Measurements from ENCODE around the gene PSTPIP2. TPM values are rescaled to one million over a fixed set of nuclear protein-coding genes. Genes with fewer than 3 reads are reported as not detected.
"Not testable (repeated sequence)": the region's sequence is repeated elsewhere in the genome, so short reads cannot be mapped to it uniquely, and the experiment has no call there.

Gene PSTPIP2
- polyA plus RNA-seq, 3 donors = 2.2 to 5.1 (median 2.9) TPM

DNA sequence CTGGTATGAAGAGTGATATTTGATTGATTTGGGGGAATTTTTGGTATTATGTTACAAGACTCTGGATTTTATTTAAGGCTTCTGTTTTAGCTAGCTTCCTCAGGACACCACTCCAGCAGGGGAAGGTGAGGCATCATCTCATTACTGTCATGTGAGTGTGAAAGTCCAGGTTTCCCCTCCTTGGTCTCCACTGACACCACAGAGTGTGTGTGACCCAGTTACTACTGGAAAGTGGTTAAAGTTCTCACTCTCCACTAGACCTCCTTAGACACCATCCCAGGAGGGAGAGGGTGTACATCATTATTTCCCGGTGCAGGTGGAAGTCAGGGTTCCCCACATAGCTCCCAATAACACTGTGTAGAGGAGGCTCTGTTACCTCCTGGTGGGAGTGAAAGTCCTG is 69.1 kb downstream of the PSTPIP2 start:
- WGBS, 3 donors = 91 to 98% (median 93%) methylated on average over 1 of the region's 1 CpG
- no peak overlapping the region for H3K27ac ChIP-seq (ENCODE audit: low read depth, low read length)

DNA sequence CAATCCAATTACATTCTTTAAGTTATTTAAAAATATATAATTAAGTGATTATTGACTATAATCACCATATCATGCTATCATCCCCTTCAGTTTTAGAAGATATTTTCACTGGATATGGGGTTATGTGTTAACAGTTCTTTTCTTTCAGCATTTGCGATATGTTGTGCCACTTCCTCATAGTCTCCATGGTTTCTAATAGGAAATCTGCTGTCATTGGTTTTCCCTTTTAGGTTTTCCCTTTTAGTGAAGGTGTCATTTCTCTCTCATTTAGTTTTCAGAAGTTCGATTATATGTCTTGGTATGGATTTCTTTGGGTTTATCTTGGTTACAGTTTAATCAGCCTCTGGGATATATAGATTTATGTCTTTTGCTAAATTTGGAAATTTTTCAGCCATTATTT is 70.2 kb downstream of the PSTPIP2 start:
- 78 to 91% (median 83%) methylated on average over 2 of the region's 2 CpGs for WGBS, 3 donors
- no peak overlapping the region for H3K27ac ChIP-seq (ENCODE audit: low read depth, low read length)

DNA sequence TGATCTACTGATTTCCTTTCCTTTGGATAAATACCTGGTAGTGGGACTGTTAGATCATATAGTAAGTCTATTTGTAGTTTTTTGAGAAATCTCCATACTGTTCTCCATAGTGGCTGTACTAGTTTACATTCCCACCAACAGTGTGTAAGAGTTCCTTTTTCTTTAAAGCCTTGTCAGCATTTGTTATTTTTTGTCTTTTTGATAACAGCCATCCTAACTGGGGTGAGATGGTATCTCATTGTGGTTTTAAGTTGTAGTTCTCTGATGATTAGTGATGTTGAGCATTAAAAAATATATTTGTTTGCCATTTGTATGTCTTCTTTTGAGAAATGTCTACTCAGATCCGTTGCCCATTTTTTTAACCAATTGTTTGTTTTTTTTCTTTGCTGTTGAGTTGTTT is 71.0 kb downstream of the PSTPIP2 start:
- H3K27ac ChIP-seq (ENCODE audit: low read depth, low read length) = no peak overlapping the region
- WGBS, 3 donors = 67 to 82% (median 68%) methylated on average over 1 of the region's 1 CpG

DNA sequence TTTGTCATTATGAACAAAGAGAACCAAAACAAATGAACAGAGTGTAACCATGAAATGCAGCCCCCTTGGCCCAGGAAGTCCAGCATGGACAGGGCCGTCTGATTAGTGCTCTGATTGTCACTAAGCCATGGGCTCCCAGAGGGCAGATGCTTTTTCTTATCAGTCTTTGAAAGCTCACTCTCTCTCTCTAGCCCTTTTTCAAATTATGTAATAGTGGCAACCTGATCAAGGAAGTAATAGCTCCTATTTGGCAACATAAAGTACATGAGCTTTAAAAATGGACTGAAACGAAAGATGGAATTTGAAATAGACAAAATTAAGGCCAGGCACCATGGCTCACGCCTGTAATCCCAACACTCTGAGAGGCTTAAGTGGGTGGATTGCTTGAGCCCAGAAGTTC is 72.5 kb downstream of the PSTPIP2 start:
- WGBS, 3 donors = 67 to 80% (median 70%) methylated on average over 3 of the region's 3 CpGs

DNA sequence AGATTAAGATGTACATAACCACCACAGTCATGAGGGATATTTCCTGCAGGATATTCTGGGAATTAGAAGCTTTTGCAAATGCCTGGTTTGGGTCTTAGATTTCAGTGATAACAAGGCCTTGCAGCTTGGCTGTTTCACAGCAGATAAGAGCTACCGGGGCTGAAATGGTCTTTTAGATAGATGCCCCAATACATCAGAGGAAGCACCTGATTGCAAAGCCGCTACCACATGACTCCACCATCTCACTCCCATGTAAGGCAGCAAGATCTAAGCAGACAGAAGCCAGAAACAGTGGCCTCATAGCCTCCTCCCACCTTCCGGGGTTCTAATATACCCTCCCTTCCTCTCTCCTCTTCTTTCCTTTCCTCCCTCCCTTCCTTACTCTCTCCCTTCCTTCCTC is 73.8 kb downstream of the PSTPIP2 start:
- no peak overlapping the region for H3K27ac ChIP-seq (ENCODE audit: low read depth, low read length)
- WGBS, 3 donors = 36 to 64% (median 44%) methylated on average over 3 of the region's 3 CpGs

More for the DNA sequence above, 72.5 kb downstream of the PSTPIP2 start:
- H3K27ac ChIP-seq (ENCODE audit: low read depth, low read length) = no peak overlapping the region

DNA sequence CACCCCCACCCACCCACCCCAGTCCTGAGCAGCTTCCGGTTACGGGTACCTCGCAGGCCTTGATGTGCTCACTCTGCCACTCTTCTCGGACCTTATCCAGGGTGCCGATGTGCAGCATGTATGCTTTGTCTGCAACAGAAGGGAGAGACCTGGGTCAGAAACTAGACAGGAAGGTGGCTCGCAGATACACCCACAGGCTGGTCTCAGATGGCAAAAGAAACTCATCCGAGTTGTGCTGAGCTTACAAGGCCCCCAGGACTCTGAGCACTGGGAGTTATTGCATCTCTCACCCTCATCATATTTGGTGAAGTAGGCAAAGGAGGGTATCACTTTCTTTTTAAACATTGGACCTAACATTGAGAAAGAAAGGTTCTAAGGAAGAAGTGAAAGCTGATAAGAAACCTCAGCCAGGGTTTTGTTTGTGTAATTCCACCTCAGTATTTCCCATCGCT is 74.3 kb downstream of the PSTPIP2 start:
- 51 to 77% (median 62%) methylated on average over 8 of the region's 8 CpGs for WGBS, 3 donors
- no peak overlapping the region for H3K27ac ChIP-seq (ENCODE audit: low read depth, low read length)

DNA sequence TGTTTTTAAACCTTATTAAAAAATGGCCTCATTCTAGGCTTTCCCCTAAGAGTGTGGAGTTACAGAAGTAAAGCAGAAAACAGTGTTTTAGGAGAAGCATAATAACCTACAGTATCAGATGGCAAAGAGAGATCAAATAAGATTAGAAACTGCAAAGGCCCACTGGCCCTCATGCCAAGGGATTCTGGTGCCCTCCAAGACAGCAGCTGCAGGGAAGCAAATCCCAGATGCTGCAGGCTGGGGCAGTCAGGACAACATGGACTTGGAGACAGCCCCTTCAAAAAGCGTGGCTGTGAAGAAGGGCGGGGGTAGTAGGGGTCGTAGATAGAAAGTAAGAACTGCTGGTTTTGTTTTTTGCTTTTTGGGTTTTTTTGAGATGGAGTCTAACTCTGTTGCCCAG is 76.6 kb downstream of the PSTPIP2 start:
- no peak overlapping the region for H3K27ac ChIP-seq (ENCODE audit: low read depth, low read length)
- 84 to 97% (median 93%) methylated on average over 3 of the region's 3 CpGs for WGBS, 3 donors

DNA sequence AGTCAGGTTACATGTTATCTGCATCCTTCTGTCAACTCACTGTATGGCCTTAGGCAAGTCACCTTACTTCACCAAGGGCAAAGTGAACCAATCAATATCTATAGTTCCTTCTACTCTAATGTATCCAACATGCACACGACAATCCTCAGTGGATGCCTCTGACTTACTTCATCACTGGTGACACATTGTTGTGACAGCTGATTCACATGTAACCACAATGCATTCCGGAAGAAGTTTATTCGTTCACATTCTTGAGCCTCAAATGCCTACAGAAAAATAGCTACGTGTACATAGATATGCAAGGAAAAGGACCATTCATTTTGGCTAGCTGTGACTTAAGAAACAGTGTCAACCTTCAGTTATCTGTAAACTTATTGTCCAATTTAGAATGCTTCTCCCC is 78.6 kb downstream of the PSTPIP2 start:
- WGBS, 3 donors = 80 to 84% (median 82%) methylated on average over 4 of the region's 4 CpGs
- no peak overlapping the region for H3K27ac ChIP-seq (ENCODE audit: low read depth, low read length)

DNA sequence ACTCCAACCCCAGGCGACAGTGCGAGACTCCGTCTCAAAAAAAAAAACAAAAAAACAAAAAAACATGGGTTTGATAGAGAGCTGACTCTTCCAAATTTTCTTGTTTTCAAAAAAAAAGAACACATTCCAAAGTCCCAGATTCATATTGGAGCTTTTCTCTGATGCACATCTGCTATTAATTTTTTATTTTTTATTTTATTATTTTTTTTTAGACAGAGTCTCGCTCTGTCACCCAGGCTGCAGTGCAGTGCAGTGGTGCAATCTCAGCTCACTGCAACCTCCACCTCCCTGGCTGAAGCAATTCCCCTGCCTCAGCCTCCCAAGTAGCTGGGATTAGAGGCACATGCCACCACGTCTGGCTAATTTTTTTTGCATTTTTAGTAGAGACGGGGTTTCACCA is 79.5 kb downstream of the PSTPIP2 start:
- not testable (repeated sequence) for H3K27ac ChIP-seq (ENCODE audit: low read depth, low read length)
- WGBS, 3 donors = 59 to 87% (median 77%) methylated on average over 6 of the region's 6 CpGs

DNA sequence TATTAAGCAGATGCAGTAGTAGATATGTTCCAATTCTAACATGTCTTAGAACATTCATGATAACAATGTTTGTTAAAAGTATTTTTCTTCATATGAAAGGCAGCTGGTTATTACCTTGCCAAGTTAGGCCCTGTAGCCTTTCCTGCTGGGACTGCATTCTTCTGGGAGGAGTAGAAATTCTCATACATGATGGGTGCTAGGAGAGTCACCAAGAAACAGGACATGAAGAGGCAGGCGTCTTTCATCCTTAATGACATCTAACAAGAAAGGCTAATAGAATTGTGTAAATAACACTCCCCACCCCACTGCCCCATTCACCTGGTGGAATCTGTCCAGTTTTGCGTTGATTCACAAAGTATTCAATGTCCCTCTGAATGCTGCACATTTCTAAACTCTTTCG is 80.3 kb downstream of the PSTPIP2 start:
- WGBS, 3 donors = 90 to 92% (median 92%) methylated on average over 3 of the region's 3 CpGs

DNA sequence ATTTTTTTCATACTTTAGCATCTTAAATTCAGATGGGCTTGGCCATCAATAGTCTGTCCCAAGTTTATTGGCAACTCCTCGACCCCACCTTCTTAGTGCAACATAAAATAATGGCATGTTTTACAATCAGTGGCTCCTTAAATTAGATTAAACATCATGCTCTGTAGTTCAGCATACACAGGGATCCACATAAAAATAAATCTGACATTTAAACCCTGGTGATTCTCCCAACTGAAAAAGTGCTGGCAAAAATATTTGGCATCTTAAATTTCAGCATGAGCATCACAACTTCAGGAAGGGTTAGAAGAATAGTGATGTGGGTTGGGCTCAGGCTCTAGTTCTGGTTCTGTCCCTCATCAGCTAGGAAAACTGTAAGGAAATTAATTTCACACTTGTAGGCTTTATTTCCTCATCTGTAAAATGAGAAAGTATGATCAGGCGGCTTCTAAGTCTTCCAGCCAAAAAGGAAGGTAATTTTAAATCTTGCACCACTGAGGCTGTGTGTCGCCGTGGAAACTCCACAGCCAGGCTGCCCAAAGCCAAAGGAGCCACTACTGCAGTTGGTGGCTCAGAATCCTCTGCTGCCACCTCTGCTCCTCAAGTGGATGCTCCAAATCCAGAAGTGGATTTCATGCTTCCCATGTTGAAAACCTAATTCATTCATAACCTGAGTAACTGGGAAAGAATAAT is 87.4 kb downstream of the PSTPIP2 start:
- WGBS, 3 donors = 69 to 78% (median 71%) methylated on average over 4 of the region's 4 CpGs
- no peak overlapping the region for H3K27ac ChIP-seq (ENCODE audit: low read depth, low read length)

More for the DNA sequence above, 80.3 kb downstream of the PSTPIP2 start:
- no peak overlapping the region for H3K27ac ChIP-seq (ENCODE audit: low read depth, low read length)

DNA sequence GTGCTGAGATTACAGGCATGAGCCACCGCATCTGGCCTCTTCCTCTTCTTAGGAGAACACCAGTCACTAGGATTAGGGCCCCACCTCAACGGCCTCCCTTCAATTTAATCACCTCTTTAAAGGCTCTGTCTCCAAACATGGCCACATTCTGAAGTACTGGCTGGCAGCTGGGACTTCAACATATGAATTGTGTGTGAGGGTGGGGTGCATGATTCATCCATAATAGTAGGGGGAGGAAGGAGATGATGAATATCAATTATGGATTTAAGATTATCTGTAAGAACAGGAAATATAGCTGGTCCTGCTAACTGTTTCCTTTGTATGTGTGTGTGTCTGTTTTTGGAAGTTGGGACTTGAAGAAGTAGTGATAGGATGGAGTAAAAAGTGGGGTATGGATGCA is 90.2 kb downstream of the PSTPIP2 start:
- 60 to 70% (median 68%) methylated on average over 2 of the region's 2 CpGs for WGBS, 3 donors
- H3K27ac ChIP-seq (ENCODE audit: low read depth, low read length) = no peak overlapping the region

DNA sequence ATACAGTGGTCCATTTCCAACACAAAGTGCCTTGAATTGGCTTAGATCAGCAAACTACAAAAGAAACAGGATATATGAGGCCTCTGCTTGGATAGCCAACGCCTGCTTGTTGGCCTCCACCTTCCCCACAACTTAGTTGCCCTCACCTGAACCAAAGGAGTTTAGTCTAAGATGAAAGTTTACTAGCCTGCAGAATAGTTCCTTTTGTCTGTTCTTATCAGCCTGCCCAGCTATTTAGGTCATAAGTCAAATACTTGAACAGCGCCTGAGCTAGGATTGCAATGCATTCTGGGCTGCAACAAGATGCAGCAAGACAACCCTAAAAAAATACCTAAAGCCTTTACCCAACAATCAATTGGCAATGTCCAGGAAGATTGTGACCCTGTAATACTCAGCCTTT is 91.8 kb downstream of the PSTPIP2 start:
- 68 to 79% (median 74%) methylated on average over 2 of the region's 2 CpGs for WGBS, 3 donors
- no peak overlapping the region for H3K27ac ChIP-seq (ENCODE audit: low read depth, low read length)

DNA sequence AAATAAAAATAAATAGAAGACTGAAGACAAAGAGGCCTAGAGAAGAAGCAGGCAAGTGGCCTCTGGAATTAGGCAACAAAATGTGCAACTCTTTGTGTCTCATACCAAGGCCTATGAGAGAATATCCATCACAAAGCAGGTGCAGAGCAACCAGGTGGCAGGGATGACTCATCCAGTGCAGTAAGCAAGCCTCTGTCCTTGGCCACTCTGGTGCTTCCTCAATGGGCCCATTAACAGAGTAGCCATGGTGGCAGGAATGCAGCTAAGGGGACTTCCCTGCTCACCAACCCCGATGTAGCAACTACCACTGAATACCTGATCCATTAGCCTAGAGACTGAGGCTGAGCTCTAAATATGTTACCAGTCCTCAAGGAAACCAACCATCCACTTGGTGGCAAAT is 94.0 kb downstream of the PSTPIP2 start:
- WGBS, 3 donors = 62 to 92% (median 71%) methylated on average over 1 of the region's 1 CpG
- H3K27ac ChIP-seq (ENCODE audit: low read depth, low read length) = no peak overlapping the region

DNA sequence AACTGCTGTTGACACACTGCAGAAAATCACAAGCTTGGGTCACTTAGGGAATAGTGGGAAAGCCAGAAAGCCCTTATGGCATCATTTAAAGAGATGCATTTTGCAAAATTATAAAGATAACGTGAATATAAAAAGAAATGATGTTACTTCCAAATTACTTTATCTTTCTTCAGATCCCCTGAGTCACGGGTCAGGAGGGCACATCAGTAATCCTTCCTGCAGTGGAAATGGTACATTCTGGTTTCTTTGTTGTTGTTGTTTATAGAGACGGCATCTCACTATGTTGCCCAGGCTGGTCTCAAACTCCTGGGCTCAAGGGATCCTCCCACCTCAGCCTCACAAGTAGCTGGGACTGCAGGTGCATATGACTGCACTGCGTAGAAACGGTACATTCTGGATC is 95.1 kb downstream of the PSTPIP2 start:
- H3K27ac ChIP-seq (ENCODE audit: low read depth, low read length) = no peak overlapping the region
- 85 to 91% (median 85%) methylated on average over 5 of the region's 5 CpGs for WGBS, 3 donors

DNA sequence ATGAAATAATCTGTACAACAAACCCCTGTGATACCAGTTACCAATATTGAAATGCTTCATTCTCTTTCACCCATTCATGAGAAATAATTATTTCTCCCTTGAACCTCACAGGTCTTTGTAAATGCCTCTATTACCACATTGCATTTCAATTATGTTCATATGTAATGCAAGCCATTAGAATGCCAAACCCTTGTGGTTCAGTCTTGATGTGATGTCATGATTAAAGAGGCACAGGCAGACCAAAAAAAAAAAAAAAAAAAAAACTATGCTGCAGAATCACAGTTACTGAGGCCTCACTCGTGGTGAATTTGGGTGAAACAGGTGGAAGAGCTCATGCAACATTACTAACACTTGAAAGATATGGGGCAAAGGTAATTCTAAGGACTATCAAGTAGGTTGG is 95.5 kb downstream of the PSTPIP2 start:
- whole genome bisulfite sequencing, 3 donors = 31 to 43% (median 37%) methylated on average over 1 of the region's 1 CpG

DNA sequence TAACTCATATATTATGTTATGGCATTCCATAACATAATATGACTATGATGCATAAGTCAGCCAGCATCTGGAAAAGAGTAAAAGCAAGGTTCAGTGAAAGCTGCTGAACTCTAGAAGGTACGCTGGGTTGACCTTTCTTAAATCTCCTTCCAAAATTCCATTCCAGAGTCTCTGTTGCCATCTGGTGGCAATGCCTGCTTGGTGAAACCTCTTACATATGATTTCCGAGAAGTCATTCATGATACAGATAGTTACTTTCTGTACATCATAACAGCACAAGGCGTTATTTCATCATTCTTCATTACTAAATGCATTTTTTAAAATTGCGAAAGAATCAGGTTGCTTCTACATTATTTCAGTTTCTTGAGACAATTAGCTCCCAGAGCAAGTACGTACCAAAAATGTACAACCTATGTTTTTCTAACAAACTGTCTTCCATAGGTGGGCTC is 97.9 kb downstream of the PSTPIP2 start:
- no peak overlapping the region for H3K27ac ChIP-seq (ENCODE audit: low read depth, low read length)
- WGBS, 3 donors = 16 to 22% (median 19%) methylated on average over 5 of the region's 5 CpGs

More for the DNA sequence above, 95.5 kb downstream of the PSTPIP2 start:
- H3K27ac ChIP-seq (ENCODE audit: low read depth, low read length) = no peak overlapping the region

DNA sequence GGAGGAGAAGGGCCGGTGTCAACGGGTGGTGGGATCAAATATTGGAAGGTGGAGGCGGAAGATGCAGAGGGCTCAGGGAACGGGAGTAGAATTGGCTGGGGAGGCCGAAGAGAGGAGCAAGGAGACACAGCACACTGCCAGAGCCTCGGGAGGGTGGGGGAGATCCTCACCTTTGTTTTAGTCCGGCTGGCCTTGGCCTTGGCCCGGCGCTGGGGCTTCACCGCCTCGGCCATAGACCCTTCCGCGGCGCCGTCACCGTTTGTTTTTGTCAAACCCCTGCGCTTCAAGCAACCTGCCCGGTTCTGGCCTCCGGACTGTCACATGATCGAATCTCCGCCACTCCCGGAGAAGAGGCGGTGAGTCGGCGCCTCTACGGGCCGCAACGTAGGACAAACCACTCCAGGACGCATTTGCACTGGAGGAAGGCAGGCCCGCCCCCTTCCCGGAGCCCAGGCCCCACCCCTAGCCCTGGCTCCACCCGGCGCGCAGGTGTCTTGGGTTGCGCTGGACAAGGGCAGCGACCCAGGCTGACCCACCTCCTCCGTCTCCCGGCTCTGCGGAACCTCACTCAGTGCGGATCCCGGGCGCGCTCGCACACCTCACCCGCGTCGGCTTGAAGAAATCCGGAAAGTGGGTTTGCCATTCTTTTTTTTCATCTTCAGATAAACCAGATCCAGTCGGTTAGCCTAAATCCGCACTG is 104.9 kb downstream of the PSTPIP2 start, which contains the start of gene EPG5:
TSS of gene EPG5 (minus strand) at position 323 of the 700 bp plus-strand sequence. CDS start at position 233, 90 bp downstream.
- 0 to 2% (median 0%) methylated on average over 46 to 50 of the region's 50 CpGs for whole genome bisulfite sequencing, 3 donors
- H3K27ac ChIP-seq (ENCODE audit: low read depth, low read length) = no peak within 1 kb of the TSS

DNA sequence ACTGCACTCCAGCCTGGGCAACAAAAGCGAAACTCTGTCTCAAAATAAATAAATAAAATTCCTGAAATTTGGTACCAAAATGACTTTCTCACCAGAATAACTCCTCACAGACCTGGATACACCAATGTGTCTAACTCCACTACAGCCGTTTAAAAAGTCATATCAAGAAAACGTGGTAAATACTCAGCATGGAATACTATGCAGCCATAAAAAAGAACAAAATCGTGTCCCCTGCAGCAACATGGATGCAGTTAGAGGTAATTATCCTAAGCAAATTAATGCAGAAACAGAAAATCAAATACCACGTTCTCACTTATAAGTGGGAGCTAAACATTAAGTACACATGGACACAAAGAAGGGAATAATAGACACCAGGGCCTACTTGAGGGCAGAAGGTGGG is 107.1 kb downstream of the PSTPIP2 start:
- not testable (repeated sequence) for H3K27ac ChIP-seq (ENCODE audit: low read depth, low read length)
- WGBS, 3 donors = 96 to 98% (median 97%) methylated on average over 5 of the region's 5 CpGs

DNA sequence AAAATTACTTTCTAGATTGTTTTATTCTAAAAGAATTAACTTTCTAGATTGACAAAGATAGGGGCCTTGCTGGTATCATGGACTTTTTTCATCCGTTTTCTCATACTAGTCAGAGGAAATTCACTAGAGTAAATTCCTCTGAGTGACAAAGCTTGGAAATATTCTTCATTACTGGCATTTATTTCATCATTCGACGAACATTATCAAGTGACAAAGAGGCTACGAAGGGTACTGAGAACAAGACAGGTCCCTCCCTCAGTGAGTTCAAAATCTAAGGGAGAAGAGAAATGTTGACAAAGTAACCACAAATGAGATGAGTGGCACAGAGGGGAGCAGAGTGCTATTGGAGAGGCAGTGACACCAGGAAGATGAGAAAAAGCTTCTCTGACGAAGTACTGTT is 109.2 kb downstream of the PSTPIP2 start:
- H3K27ac ChIP-seq (ENCODE audit: low read depth, low read length) = no peak overlapping the region
- WGBS, 3 donors = 69 to 81% (median 77%) methylated on average over 5 of the region's 5 CpGs

All from adipose tissue (tissue), 3 donors.